22Rv1 (cell line): ENCODE measurements around the gene RAC3.

Source experiments
- H3K27ac ChIP-seq: fragments of 450-650 bp; 2 replicates; pipeline ENCODE4 v1.5.1; 2017
- ZFX ChIP-seq: fragments of 450-650 bp; IDR thresholded peaks from 2 replicates; pipeline ENCODE4 v1.6.1; 2017; ENCODE audit warnings: antibody characterized with exemption, borderline replicate concordance
- TF ChIP-seq, protein P1 (sequence below): fragments of 450-650 bp; IDR thresholded peaks from 2 replicates; pipeline ENCODE4 v1.5.1; 2017; ENCODE audit warnings: mild to moderate bottlenecking

The RAC3 gene

DNA sequence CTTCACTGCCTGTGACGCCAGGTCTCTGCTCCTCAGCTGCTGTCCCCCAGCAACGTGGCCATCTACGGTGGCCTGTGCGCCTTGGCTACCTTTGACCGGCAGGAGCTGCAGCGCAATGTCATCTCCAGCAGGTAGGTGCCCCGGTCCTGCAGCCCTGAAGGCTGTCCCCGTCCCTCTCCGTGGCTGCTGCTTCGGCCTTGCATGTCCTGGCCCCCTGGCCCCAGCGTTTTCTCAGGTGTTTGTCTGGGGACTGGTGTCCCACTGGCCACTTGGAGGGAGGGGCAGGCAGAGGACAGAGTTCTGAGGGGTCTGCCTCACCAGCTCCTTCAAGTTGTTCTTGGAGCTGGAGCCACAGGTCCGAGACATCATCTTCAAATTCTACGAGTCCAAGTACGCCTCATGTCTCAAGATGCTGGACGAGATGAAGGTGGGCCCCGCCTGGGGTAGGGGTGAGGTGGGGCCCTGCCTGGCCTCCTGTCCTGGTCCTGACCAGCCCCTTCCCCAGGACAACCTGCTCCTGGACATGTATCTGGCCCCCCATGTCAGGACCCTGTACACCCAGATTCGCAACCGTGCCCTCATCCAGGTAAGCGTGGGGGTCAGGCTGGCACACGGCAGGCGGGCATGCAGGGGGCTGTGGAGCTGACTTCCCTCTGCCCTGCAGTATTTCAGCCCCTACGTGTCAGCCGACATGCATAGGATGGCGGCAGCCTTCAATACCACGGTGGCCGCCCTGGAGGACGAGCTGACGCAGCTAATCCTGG, 24.7 kb downstream of the RAC3 start:
- TF ChIP-seq, protein P1, sequence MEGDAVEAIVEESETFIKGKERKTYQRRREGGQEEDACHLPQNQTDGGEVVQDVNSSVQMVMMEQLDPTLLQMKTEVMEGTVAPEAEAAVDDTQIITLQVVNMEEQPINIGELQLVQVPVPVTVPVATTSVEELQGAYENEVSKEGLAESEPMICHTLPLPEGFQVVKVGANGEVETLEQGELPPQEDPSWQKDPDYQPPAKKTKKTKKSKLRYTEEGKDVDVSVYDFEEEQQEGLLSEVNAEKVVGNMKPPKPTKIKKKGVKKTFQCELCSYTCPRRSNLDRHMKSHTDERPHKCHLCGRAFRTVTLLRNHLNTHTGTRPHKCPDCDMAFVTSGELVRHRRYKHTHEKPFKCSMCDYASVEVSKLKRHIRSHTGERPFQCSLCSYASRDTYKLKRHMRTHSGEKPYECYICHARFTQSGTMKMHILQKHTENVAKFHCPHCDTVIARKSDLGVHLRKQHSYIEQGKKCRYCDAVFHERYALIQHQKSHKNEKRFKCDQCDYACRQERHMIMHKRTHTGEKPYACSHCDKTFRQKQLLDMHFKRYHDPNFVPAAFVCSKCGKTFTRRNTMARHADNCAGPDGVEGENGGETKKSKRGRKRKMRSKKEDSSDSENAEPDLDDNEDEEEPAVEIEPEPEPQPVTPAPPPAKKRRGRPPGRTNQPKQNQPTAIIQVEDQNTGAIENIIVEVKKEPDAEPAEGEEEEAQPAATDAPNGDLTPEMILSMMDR: no peak
- no peak for TF ChIP-seq ZFX
- peak overlapping the region; percentile 87 for H3K27ac ChIP-seq

DNA sequence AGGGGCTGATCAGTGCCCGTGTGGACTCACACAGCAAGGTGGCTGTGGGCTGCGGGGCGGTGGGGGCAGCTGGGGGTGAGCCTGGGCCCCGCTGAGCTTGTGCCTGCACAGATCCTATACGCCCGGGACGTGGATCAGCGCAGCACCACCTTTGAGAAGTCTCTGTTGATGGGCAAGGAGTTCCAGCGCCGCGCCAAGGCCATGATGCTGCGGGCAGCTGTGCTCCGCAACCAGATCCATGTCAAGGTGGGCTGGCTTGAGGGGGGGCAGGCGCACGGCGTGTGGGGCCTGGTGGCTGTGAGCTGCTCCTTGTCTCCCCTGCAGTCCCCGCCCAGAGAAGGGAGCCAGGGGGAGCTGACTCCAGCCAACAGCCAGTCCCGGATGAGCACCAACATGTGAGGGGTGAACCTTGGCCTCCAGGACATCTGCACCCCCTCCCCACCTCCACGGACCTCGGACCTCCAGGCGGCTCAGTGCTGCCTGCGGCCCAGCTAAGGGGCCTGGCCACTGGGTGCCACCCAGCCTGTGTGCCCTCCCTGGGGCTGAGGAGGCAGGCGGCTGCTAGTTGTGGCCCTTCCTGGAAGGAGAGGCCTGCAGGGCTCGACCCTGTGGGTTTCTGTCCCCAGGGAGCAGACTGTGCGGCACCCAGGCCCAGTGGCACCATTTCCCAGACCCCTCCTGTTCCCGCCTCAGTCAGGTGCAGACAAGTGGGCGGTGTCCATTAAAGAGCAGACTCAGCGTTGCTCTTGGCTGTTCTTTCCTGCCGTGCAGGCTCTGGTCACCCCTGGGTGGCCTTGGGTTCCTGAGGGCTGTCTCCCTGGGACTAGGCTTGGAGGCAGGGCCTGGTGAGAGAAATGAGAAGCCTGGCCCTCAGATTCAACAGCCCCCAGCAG, 25.5 kb downstream of the RAC3 start:
- peak overlapping the region; percentile 87 for H3K27ac ChIP-seq
- TF ChIP-seq, protein P1: no peak
- TF ChIP-seq ZFX: no peak

DNA sequence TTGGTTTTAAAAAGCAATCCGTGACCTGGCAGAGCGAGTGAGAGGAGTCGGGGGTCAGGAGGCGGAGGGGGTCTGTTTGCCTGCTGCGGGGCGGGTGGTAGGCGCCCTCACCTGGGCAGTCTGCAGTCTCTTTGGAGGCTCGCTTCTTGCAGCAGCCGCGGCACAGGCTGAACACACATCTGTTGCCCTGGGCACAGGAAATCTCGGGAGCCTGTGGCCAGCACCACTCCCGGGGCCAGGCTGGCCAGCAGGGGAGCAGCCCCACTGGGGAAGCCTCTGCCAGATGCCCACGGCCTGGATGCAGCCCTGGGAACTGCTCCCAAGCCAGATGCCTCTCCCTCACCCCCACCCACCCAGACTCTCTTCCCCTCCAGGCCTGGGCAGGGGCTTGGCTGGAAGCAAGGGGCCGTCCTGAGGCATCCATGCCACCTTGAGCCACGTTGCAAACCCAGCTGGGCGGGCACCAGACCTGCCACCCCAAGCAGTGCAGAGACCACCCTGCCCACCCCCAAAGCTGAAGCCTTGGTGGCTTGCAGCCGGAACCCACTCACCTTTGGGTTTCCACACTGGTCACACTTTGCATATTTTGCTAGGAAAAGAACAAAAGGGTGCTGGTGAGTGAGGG, 26.9 kb downstream of the RAC3 start:
- TF ChIP-seq, protein P1: no peak
- no peak for TF ChIP-seq ZFX
- H3K27ac ChIP-seq: peak overlapping the region; percentile 87

DNA sequence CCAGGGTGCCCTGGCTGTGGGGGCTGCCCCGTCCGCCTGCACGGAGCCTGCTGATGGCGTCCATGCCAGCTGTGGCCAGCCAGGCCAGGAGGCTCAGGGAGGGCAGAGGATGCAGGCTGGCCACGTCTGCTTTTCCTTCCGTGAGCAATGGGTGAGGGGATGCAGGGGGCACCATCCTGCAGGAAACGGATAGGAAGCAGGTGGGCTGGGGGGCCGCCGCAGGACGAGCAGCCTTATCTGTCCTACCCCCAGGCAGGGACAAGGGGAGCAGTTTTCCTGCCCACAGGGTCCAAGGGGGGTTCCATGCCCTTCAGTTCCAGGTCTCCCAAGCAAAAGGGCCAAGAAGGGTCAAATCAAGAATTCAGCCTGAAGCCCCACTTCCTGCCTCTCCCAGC, 27.4 kb downstream of the RAC3 start:
- peak overlapping the region; percentile 87 for H3K27ac ChIP-seq
- TF ChIP-seq, protein P1: no peak
- TF ChIP-seq ZFX: no peak

DNA sequence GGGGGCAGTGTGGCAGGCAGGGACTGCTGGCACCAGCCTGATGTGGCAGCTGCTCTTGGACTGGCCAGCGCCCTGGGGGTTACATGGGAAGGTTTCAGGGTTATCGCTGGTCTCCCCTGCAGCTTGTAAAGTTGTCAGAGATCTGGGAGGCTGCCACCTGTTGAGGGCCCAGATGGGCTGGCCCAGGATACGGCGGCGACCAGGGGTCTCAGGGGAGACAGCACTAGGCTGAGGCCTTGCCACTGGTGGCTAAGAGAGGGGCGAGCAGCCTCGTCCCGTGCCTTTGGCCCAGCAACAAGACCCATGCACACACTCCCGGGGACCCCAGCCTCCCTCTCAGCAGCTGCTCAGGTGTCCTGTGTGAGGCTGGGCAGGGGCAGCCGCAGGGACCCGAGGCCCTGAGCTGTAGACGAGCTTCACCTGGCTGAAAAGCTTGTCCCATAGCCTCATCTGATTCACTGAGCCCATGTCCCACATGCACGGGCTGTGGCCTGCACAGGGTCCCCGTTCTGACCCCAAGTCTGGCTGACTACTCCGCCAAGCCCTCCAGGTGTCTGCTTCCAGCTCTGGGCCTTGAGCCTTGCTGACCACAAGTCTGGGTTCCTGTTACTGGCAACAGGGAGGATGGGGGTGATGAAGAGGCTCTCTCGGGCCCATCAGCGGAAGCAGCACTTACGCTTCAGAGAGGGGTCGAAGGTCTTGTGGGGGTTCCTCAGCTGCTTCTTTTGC, 28.0 kb downstream of the RAC3 start:
- TF ChIP-seq, protein P1: no peak
- no peak for TF ChIP-seq ZFX
- H3K27ac ChIP-seq: peak overlapping the region; percentile 87

DNA sequence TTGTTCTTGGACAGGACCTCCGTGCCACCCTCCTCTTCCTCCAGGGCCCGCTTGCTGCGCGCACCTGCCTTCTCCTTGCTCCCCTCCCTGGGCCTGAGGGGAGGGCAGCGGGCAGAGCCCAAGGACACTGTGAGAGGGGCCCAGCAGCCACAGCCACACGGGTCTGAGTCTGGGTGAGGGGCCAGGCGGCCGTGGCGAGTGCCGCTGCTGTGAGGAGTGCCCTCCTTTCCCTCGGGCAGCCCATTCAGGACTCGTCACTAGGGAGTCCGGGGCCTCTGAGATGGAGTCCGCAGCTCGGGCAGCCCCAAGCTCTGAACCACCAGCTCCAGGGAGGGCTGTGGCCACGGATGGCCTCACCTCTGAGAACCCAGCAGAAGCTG, 28.5 kb downstream of the RAC3 start:
- peak overlapping the region; percentile 87 for H3K27ac ChIP-seq
- no peak for TF ChIP-seq ZFX

DNA sequence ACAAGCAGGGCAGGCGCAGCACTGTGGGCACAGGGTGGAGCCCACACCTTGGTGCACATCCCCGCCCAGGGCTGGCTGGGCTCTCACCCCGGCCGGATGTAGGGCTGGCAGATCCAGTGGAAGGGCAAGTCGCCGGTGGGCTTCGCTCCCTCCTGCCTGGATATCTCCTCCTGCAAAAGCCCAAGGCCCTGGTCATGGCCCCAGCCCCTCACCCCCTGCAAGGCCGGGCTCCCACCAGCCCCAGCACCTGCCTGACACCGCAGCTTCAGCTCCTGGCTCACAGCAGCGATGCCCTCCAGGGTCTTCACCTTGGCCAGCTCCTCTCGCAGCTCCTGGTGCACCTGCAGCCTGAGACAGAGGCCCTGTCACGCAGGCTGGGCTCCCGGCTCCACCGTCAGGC, 29.1 kb downstream of the RAC3 start:
- peak overlapping the region; percentile 87 for H3K27ac ChIP-seq
- TF ChIP-seq ZFX: no peak
- TF ChIP-seq, protein P1: no peak
